Gastrocnemius medialis (tissue), 4 donors: Measurements from ENCODE around the gene PPP1R3D.

Experiments
- CTCF ChIP-seq, 5 experiments: fragments of 450-650 bp in 3 of 5; fragments of 200-600 bp in 2 of 5; sonication (generic) in 2 of 5; IDR thresholded peaks in 4 of 5; conservative IDR thresholded peaks in 1 of 5; 1 replicate in 4 of 5; 2 replicates in 1 of 5; pipeline ENCODE4 v1.5.1; 2016 to 2019; ENCODE audit warnings: antibody characterized with exemption in 5 of 5, mild to moderate bottlenecking in 3 of 5, moderate library complexity in 3 of 5
- POLR2A ChIP-seq, 2 donors: fragments of 450-650 bp; IDR thresholded peaks; one replicate each; pipeline ENCODE4 v1.6.1; 2017; ENCODE audit warnings: antibody characterized with exemption in 2 of 2, mild to moderate bottlenecking in 2 of 2, moderate library complexity in 2 of 2

GRCh38 chr20:59937150-59937549 lies 3.0 kb downstream of the PPP1R3D start:
- TF ChIP-seq CTCF (IDR thresholded peaks at IDR 0.05 in 4 of 5, conservative IDR thresholded peaks at IDR 0.05 in 1 of 5) = no peak
- no peak for TF ChIP-seq POLR2A (IDR thresholded peaks at IDR 0.05)
